A549 (cell line): Measurements from ENCODE around the gene TOMM20. TPM values are rescaled to one million over a fixed set of nuclear protein-coding genes. Genes with fewer than 3 reads are reported as not detected.

Experiments used
- ATAC-seq, 2 experiments: fragments of 200-7000 bp in 1 of 2; fragments of >200 bp in 1 of 2; cut with Nextera tagmentation in 1 of 2; cut with Tn5 transposase in 1 of 2; 3 replicates each; pipeline versions ENCODE4 v1.8.0 to v1.9.1; 2018 to 2020; ENCODE audit warnings: mild to moderate bottlenecking in 1 of 2, moderate library complexity in 1 of 2
- CTCF ChIA-PET: fragments of 300-600 bp; sonication (Branson Sonifier 250); formaldehyde crosslinking; extraction: SDS; loops from one replicate; lab custom pipeline; 2021; ENCODE audit warnings: antibody characterized with exemption, inconsistent platforms; lab: Yijun Ruan, JAX
- POLR2A ChIA-PET: fragments of 350-600 bp; formaldehyde crosslinking; extraction: SDS; loops from one replicate; lab custom pipeline; 2021; ENCODE audit warnings: antibody characterized with exemption, inconsistent platforms; lab: Yijun Ruan, JAX
- DNase-seq, 2 experiments: peaks; one replicate each; pipeline versions ENCODE4 v3.0.0 to v3.0.0-alpha.2; 2011 to 2016; ENCODE audit warnings: low read depth in 1 of 2, low spot score in 1 of 2
- FAIRE-seq: peaks from 2 replicates; lab custom pipeline; 2011; peaks lifted over from hg19 to GRCh38; lab: Jason Lieb, UNC
- H3K27ac ChIP-seq, 2 experiments: fragments of >200 bp; sonication (Bioruptor Twin); formaldehyde crosslinking; 3 replicates each; pipeline ENCODE4 v1.5.1; 2016 to 2017
- H3K4me1 ChIP-seq: fragments of >200 bp; sonication (Bioruptor Twin); formaldehyde crosslinking; 3 replicates; pipeline ENCODE4 v1.6.1; 2016
- H3K4me2 ChIP-seq: fragments of >200 bp; sonication (Bioruptor Twin); formaldehyde crosslinking; 3 replicates; pipeline ENCODE4 v1.6.1; 2016
- H3K4me3 ChIP-seq: fragments of >200 bp; sonication (Bioruptor Twin); formaldehyde crosslinking; 3 replicates; pipeline ENCODE4 v1.5.1; 2016
- H3K9me3 ChIP-seq: fragments of >200 bp; sonication (Bioruptor Twin); formaldehyde crosslinking; 3 replicates; pipeline ENCODE4 v1.6.1; 2016
- ATOH8 ChIP-seq: fragments of 250-450 bp; sonication (Bioruptor Pico); IDR thresholded peaks from 2 replicates; pipeline ENCODE4 v1.5.0; 2020; ENCODE audit warnings: low read depth, mild to moderate bottlenecking, moderate library complexity
- CBX8 ChIP-seq: fragments of 200-600 bp; sonication (generic); IDR thresholded peaks from 2 replicates; pipeline ENCODE4 v1.6.1; 2016
- CEBPB ChIP-seq, 2 experiments: fragments of >200 bp in 1 of 2; sonication (Bioruptor Twin) in 1 of 2; formaldehyde crosslinking in 1 of 2; IDR thresholded peaks; 2 replicates each; pipeline ENCODE4 v1.6.1; 2012 to 2016
- E2F6 ChIP-seq: IDR thresholded peaks from 2 replicates; pipeline ENCODE4 v1.6.1; 2012; ENCODE audit warnings: low read depth, borderline replicate concordance
- EP300 ChIP-seq, 2 experiments: fragments of >200 bp; sonication (Bioruptor Twin); formaldehyde crosslinking; IDR thresholded peaks; 2 replicates in 1 of 2; 3 replicates in 1 of 2; pipeline ENCODE4 v1.6.1; 2016 to 2017
- ESRRA ChIP-seq: fragments of 150-350 bp; IDR thresholded peaks from 2 replicates; pipeline ENCODE4 v1.6.1; 2014; ENCODE audit warnings: mild to moderate bottlenecking, low read length, borderline replicate concordance
- FOSB ChIP-seq: fragments of 250-450 bp; sonication (Bioruptor Pico); IDR thresholded peaks from 2 replicates; pipeline ENCODE4 v1.5.0; 2020; ENCODE audit warnings: mild to moderate bottlenecking, moderate library complexity
- FOSL2 ChIP-seq, 2 experiments: fragments of 450-650 bp in 1 of 2; fragments of >200 bp in 1 of 2; sonication (Bioruptor Twin) in 1 of 2; formaldehyde crosslinking; IDR thresholded peaks; 2 replicates each; pipeline versions ENCODE4 v1.5.0 to v1.6.1; 2016 to 2020; ENCODE audit warnings: mild to moderate bottlenecking in 1 of 2, moderate library complexity in 1 of 2
- FOXS1 ChIP-seq: fragments of 250-450 bp; sonication (Bioruptor Pico); IDR thresholded peaks from 2 replicates; pipeline ENCODE4 v1.5.0; 2020; ENCODE audit warnings: mild to moderate bottlenecking, moderate library complexity
- GATA3 ChIP-seq: IDR thresholded peaks from 2 replicates; pipeline ENCODE4 v1.6.1; 2012; ENCODE audit warnings: borderline replicate concordance
- HDAC2 ChIP-seq: fragments of 200-600 bp; sonication (generic); IDR thresholded peaks from 2 replicates; pipeline ENCODE4 v1.6.1; 2016
- HEYL ChIP-seq: fragments of 250-450 bp; sonication (Bioruptor Pico); IDR thresholded peaks from 2 replicates; pipeline ENCODE4 v1.8.0; 2021; ENCODE audit warnings: mild to moderate bottlenecking, moderate library complexity
- HOXA7 ChIP-seq: fragments of 250-450 bp; sonication (Bioruptor Pico); IDR thresholded peaks from 2 replicates; pipeline ENCODE4 v1.5.0; 2020; ENCODE audit warnings: mild to moderate bottlenecking, moderate library complexity
- HOXB5 ChIP-seq: fragments of 250-450 bp; sonication (Bioruptor Pico); IDR thresholded peaks from 2 replicates; pipeline ENCODE4 v1.5.0; 2020; ENCODE audit warnings: mild to moderate bottlenecking, moderate library complexity
- JUN ChIP-seq, 2 experiments: fragments of >200 bp; sonication (Bioruptor Twin); formaldehyde crosslinking; IDR thresholded peaks; 2 replicates in 1 of 2; 3 replicates in 1 of 2; pipeline ENCODE4 v1.6.1; 2016 to 2017
- MYC ChIP-seq: IDR thresholded peaks from 2 replicates; pipeline ENCODE4 v1.6.1; 2012; ENCODE audit warnings: mild to moderate bottlenecking, inconsistent platforms, low read length, improper control_type of control experiment, borderline replicate concordance
- NFE2L2 ChIP-seq: fragments of 150-350 bp; conservative IDR thresholded peaks from 2 replicates; pipeline ENCODE4 v1.6.1; 2014; ENCODE audit warnings: low read length
- NPAS2 ChIP-seq: fragments of 250-450 bp; sonication (Bioruptor Pico); IDR thresholded peaks from 2 replicates; pipeline ENCODE4 v1.8.0; 2022; ENCODE audit warnings: mild to moderate bottlenecking, moderate library complexity, borderline replicate concordance
- NR3C1 ChIP-seq: fragments of >200 bp; sonication (Bioruptor Twin); formaldehyde crosslinking; IDR thresholded peaks from 3 replicates; pipeline ENCODE4 v1.6.1; 2017
- PBX3 ChIP-seq: IDR thresholded peaks from 2 replicates; pipeline ENCODE4 v1.6.1; 2012
- POLR2AphosphoS2 ChIP-seq: conservative IDR thresholded peaks from 2 replicates; pipeline ENCODE4 v1.6.1; 2012; ENCODE audit warnings: low read length, improper control_type of control experiment, inconsistent platforms
- RCOR1 ChIP-seq: fragments of 150-350 bp; IDR thresholded peaks from 2 replicates; pipeline ENCODE4 v1.6.1; 2014; ENCODE audit warnings: antibody characterized with exemption, low read length, low read depth
- RNF2 ChIP-seq: fragments of 200-600 bp; sonication (generic); IDR thresholded peaks from 2 replicates; pipeline ENCODE4 v1.6.1; 2016; ENCODE audit warnings: low read depth, mild to moderate bottlenecking, antibody characterized with exemption, moderate library complexity, borderline replicate concordance
- SMC3 ChIP-seq: fragments of >200 bp; sonication (Bioruptor Twin); formaldehyde crosslinking; IDR thresholded peaks from 3 replicates; pipeline ENCODE4 v1.6.1; 2018; ENCODE audit warnings: inconsistent platforms
- SREBF2 ChIP-seq: fragments of 450-650 bp; IDR thresholded peaks from 2 replicates; pipeline ENCODE4 v1.6.1; 2014; ENCODE audit warnings: mild to moderate bottlenecking, moderate library complexity
- TFCP2L1 ChIP-seq: fragments of 250-450 bp; sonication (Bioruptor Pico); IDR thresholded peaks from 2 replicates; pipeline ENCODE4 v1.5.0; 2021; ENCODE audit warnings: mild to moderate bottlenecking
- ZFP36 ChIP-seq: fragments of 450-650 bp; IDR thresholded peaks from 2 replicates; pipeline ENCODE4 v1.6.1; 2014; ENCODE audit warnings: borderline replicate concordance; ENCODE audit not compliant: partially characterized antibody
- ZNF302 ChIP-seq: fragments of 250-450 bp; sonication (Bioruptor Pico); IDR thresholded peaks from 2 replicates; pipeline ENCODE4 v1.9.0; 2021; ENCODE audit warnings: inconsistent platforms, mild to moderate bottlenecking, moderate library complexity
- ZSCAN20 ChIP-seq: fragments of 250-450 bp; sonication (Bioruptor Pico); IDR thresholded peaks from 2 replicates; pipeline ENCODE4 v1.8.0; 2022; ENCODE audit warnings: mild to moderate bottlenecking, moderate library complexity
- WGBS: methylation state at CpG from one replicate; pipeline ENCODE4 v1.1.6; 2017; ENCODE audit errors: missing lambda C conversion rate; 5-methylcytosine and 5-hydroxymethylcytosine counted together
- polyA plus RNA-seq, 4 experiments: library from polyadenylated mRNA; depleted of rRNA in 3 of 4; stranded (reverse); fragments of >200 nt; fragmentation: RNase III in 1 of 4; extraction: RNeasy Plus Mini Kit Qiagen cat#74134 plus additional on column Dnase treatment in 1 of 4; gene quantifications; 2 replicates in 3 of 4; 3 replicates in 1 of 4; pipeline ENCODE4 v1.2.3, GENCODE V29; 2011 to 2017
- TF ChIP-seq, protein P1 (sequence below): fragments of >200 bp; sonication (Bioruptor Twin); formaldehyde crosslinking; IDR thresholded peaks from 2 replicates; pipeline ENCODE4 v1.6.1; 2016
- TF ChIP-seq, protein P2 (sequence below): fragments of 250-450 bp; sonication (Bioruptor Pico); IDR thresholded peaks from 2 replicates; pipeline ENCODE4 v1.5.0; 2021; ENCODE audit warnings: mild to moderate bottlenecking, moderate library complexity, borderline replicate concordance
- TF ChIP-seq, protein P3 (sequence below): IDR thresholded peaks from 2 replicates; pipeline ENCODE4 v1.6.1; 2012

Gene TOMM20
- polyA plus RNA-seq, 2 of the 4 experiments (the other 2 are of a cell fraction), result 112 to 122 TPM

DNA sequence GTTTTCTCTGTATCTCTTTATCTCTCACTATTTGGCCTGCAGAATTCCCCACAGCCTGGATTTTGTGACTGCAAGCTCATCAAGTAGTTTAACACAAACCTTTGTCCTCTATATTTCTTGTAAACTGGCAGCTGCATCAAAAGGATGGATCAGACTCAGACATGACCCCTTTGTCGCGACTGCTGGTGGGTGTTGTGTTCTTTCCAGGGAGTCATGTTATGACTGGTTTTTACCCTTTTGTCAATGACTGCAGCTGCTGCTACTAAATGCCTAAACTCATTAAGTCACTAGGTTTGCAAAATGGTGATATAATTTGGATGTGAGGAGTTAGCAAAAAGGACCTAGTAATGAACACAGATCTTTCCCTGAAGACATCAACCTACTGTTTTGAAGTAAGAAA, 10.2 kb upstream of the TOMM20 start:
- no peak for TF ChIP-seq MYC
- TF ChIP-seq SMC3, result no peak
- TF ChIP-seq FOSL2 (IDR thresholded peaks at IDR 0.05), result no peak
- no peak for TF ChIP-seq FOSL2 (CRISPR knock-in tag; IDR thresholded peaks at IDR 0.05)
- TF ChIP-seq FOSB (CRISPR knock-in tag), result no peak
- no peak for TF ChIP-seq FOXS1 (CRISPR knock-in tag)
- TF ChIP-seq CBX8, result no peak
- TF ChIP-seq TFCP2L1 (CRISPR knock-in tag), result no peak
- no peak for TF ChIP-seq NPAS2 (CRISPR knock-in tag)
- TF ChIP-seq HDAC2, result no peak
- TF ChIP-seq, protein P1, sequence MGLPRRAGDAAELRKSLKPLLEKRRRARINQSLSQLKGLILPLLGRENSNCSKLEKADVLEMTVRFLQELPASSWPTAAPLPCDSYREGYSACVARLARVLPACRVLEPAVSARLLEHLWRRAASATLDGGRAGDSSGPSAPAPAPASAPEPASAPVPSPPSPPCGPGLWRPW, result no peak
- TF ChIP-seq JUN (IDR thresholded peaks at IDR 0.05), result no peak
- no peak for TF ChIP-seq PBX3
- no peak for TF ChIP-seq RNF2
- TF ChIP-seq GATA3, result no peak
- no peak for TF ChIP-seq ZSCAN20
- no peak overlapping the region for H3K4me3 ChIP-seq
- H3K4me2 ChIP-seq, result no peak overlapping the region
- CTCF ChIA-PET, result interaction anchor here (1.1 kb wide), 1 partner anchor 14 kb away, joined by 5 read pairs; no protein-coding TSS in a partner anchor
- WGBS, result 91% methylated on average over 2 of the region's 2 CpGs
- FAIRE-seq (no peak), DNase-seq (no peak), ATAC-seq (no peak)
- POLR2A ChIA-PET, result no interaction called here
- no peak overlapping the region for H3K27ac ChIP-seq
- H3K4me1 ChIP-seq, result no peaks in the 10 kb centered on the region
- H3K9me3 ChIP-seq, result no peaks in the 10 kb centered on the region

- FAIRE-seq (no peak), DNase-seq (no peak), ATAC-seq (no peak)
- ChIA-PET POLR2A (no interaction called here), CTCF (interaction anchor here (1.6 kb wide), 1 partner anchor 17 kb away, joined by 3 read pairs; no protein-coding TSS in a partner anchor)
- H3K27ac ChIP-seq, result no peak overlapping the region
- no peak overlapping the region for H3K4me2 ChIP-seq
- WGBS, result 76% methylated on average over 4 of the region's 4 CpGs
- no peaks in the 10 kb centered on the region for H3K9me3 ChIP-seq
- H3K4me3 ChIP-seq, result no peak overlapping the region
- no peaks in the 10 kb centered on the region for H3K4me1 ChIP-seq
- no peak for TF ChIP-seq ESRRA
- no peak for TF ChIP-seq GATA3
- TF ChIP-seq HOXB5 (CRISPR knock-in tag), result no peak
- no peak for TF ChIP-seq RNF2
- TF ChIP-seq E2F6, result no peak
- no peak for TF ChIP-seq NR3C1
- TF ChIP-seq ZNF302, result no peak
- TF ChIP-seq POLR2AphosphoS2, result no peak
- no peak for TF ChIP-seq JUN (IDR thresholded peaks at IDR 0.05)
- no peak for TF ChIP-seq RCOR1
- TF ChIP-seq TFCP2L1 (CRISPR knock-in tag), result no peak
- TF ChIP-seq EP300 (IDR thresholded peaks at IDR 0.05), result no peak
- TF ChIP-seq MYC, result no peak
- no peak for TF ChIP-seq CEBPB (IDR thresholded peaks at IDR 0.05)
These were observed 7.5 kb upstream of the TOMM20 start for GRCh38 chr1:235136111-235136510.

- no peaks in the 10 kb centered on the region for H3K4me1 ChIP-seq
- FAIRE-seq, result no peak
- ChIA-PET CTCF (interaction anchor here (2.0 kb wide), 1 partner anchor 11 kb away, joined by 10 read pairs; no protein-coding TSS in a partner anchor), POLR2A (no interaction called here)
- H3K4me2 ChIP-seq, result no peak overlapping the region
- H3K27ac ChIP-seq, result no peak overlapping the region
- WGBS, result 95% methylated on average over 12 of the region's 12 CpGs
- H3K9me3 ChIP-seq, result no peaks in the 10 kb centered on the region
- no peak for ATAC-seq
- DNase-seq, result no peak
- H3K4me3 ChIP-seq, result no peak overlapping the region
- TF ChIP-seq HEYL (CRISPR knock-in tag), result no peak
- no peak for TF ChIP-seq JUN (IDR thresholded peaks at IDR 0.05)
- TF ChIP-seq SMC3, result no peak
- TF ChIP-seq, protein P2, sequence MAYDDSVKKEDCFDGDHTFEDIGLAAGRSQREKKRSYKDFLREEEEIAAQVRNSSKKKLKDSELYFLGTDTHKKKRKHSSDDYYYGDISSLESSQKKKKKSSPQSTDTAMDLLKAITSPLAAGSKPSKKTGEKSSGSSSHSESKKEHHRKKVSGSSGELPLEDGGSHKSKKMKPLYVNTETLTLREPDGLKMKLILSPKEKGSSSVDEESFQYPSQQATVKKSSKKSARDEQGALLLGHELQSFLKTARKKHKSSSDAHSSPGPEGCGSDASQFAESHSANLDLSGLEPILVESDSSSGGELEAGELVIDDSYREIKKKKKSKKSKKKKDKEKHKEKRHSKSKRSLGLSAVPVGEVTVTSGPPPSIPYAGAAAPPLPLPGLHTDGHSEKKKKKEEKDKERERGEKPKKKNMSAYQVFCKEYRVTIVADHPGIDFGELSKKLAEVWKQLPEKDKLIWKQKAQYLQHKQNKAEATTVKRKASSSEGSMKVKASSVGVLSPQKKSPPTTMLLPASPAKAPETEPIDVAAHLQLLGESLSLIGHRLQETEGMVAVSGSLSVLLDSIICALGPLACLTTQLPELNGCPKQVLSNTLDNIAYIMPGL (CRISPR knock-in tag), result no peak
- no peak for TF ChIP-seq NFE2L2
- no peak for TF ChIP-seq SREBF2
- no peak for TF ChIP-seq ZSCAN20
- no peak for TF ChIP-seq MYC
- TF ChIP-seq ATOH8 (CRISPR knock-in tag), result no peak
- no peak for TF ChIP-seq HOXA7
- TF ChIP-seq RCOR1, result no peak
- TF ChIP-seq, protein P3, sequence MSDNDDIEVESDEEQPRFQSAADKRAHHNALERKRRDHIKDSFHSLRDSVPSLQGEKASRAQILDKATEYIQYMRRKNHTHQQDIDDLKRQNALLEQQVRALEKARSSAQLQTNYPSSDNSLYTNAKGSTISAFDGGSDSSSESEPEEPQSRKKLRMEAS, result no peak
- no peak for TF ChIP-seq FOXS1 (CRISPR knock-in tag)
- no peak for TF ChIP-seq ZFP36
These were observed 5.5 kb upstream of the TOMM20 start for GRCh38 chr1:235134171-235134570.
